Myocyte (in vitro differentiated cells): ENCODE results near the gene TNRC6B. TPM values are rescaled to one million over a fixed set of nuclear protein-coding genes. Genes with fewer than 3 reads are reported as not detected.
"Not testable (repeated sequence)": the region's sequence is repeated elsewhere in the genome, so short reads cannot be mapped to it uniquely, and the experiment has no call there.

Experiments
- DNase-seq: peaks from one replicate; pipeline ENCODE4 v3.0.0-alpha.2; 2012; ENCODE audit warnings: low read depth
- total RNA-seq: library from RNA; depleted of rRNA; stranded (reverse); fragments of >200 nt; gene quantifications from 2 replicates; pipeline ENCODE4 v1.2.3, GENCODE V29; 2014

The TNRC6B gene
- total RNA-seq, 1 donor from 2014 or later = 34.7 TPM

DNA sequence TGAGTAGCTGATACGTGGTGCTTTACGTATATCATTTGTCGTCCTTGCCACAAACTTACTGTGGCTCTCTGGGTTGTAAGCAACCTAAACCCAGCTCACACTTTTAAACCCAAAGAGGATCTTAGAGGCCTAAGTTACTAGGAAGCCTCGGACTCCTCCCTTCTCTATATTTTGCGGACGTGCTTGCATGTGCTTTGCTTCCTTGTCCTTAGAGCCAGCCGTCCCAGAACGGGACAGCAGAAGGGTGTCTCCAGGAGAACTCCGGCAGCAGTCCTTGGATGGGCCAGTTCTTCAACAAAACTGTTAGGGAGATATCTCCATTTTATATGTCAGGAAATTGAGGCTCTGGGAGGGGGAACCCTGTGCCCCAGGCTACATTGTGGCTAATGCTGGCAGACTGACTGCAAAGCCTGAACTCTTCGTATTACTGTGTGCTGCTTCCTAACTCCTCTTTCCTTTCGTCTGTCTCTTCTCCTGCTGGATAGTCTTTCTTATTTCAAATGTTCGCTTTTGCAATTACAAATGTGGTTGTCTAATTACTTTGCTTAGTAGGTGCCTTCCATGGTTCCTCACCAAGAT, 33.8 kb downstream of the TNRC6B start:
- DNase-seq = no peak

DNA sequence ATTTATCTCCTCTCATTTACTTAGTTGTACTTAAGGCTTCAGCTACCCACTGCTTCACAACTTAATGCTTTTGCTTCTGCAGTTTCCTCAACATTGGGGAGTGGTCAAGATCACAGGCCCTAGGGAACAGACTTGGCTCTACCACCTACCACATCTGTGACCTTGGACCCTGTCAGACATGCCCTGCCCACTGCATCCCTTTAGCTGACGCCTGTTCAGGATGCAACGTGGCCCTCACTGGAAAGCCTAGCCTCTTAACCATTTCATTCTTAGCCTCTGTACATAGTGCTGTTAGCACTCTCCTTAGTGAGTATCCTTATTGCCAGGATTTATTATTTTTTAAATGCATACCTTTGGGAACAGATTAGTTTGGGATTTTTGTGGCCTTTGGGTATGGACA, 34.4 kb downstream of the TNRC6B start:
- no peak for DNase-seq

DNA sequence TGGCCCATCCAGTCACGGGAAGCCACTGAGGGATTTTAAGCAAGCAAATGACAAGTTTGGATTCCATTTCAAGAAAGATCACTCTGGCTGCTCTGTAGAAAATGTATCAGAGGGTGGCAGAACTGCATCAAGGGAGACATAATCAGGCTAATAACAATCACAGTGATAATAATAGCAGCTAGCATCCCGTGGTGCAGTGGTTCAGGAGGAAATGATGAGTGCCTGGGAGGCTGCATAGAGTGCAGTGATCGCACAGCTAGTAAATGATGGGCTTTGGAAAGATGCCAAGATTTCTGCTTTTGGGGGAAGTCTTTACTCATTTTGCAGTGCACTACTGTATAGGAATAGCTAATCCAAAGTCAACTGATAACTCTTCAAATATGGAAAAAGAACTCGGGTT, 35.8 kb downstream of the TNRC6B start:
- DNase-seq = no peak

DNA sequence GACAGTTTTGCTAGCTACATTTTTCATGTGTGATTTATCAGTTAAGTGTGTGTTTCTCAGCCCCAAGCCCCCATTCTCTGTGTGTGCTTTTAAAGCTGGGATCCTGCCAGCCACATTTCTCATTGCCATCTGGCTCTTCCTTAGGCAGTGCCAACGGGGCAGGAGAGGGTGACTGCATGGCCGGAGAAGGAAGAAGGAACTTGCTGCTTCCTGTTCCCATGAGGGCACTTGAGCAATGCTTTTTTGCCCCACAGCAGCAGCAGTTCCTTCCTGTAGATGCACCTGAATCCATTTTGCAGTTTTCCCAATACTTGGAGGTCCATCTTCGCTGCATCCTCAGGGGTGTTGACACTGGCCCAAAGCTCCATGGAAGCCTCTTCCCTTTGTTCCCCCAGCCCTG, 37.5 kb downstream of the TNRC6B start:
- DNase-seq = peak; percentile 31

DNA sequence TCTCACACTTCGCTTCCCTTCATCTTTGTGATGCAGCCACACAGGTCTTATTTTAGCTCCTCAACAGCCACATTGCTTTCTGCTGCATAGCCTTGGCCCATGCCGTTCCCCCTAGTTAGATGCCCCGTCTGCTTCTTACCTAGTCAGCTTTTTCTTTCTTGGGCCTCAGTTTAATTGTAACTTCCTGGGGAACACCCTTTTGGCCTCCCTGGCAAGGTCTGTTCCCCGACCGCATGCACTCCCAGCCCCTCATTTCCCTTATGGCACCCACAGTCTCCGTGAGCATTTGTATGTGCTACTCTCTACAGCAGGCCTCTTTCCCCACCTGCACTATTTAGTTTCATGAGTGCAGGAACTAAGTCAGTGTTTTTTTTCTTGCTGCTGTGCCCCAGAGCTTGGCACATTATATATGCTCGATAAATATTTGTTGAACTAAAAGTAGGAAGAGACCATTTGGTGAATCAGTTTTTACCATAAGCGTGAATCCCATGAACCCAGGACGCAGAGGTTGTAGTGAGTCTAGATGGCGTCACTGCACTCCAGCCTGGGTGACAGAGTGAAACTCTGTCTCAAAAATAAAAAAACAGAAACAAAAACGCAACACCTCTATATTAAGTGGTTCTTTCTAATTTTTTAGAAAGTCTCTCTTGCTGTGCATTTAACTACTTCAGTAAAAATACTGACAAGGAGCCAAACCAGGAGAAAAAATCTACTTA, 38.5 kb downstream of the TNRC6B start:
- no peak for DNase-seq

DNA sequence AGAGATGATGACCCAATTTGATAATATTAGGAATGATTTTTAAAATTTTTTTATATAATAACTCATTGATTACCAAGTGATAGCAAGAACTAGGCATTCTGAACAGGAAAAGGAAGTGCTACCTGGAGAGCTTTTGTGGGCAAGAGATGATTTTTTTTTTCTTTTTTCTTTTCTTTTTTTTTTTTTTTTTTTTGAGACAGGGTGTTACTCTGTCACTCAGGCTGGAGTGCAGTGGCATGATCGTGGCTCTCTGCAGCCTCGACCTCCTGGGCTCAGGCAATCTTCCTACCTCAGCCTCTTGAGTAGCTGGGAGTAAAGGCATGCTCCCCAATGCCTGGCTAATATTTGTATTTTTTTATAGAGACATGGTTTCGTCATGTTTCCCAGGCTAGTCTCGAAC, 40.4 kb downstream of the TNRC6B start:
- DNase-seq = no peak

DNA sequence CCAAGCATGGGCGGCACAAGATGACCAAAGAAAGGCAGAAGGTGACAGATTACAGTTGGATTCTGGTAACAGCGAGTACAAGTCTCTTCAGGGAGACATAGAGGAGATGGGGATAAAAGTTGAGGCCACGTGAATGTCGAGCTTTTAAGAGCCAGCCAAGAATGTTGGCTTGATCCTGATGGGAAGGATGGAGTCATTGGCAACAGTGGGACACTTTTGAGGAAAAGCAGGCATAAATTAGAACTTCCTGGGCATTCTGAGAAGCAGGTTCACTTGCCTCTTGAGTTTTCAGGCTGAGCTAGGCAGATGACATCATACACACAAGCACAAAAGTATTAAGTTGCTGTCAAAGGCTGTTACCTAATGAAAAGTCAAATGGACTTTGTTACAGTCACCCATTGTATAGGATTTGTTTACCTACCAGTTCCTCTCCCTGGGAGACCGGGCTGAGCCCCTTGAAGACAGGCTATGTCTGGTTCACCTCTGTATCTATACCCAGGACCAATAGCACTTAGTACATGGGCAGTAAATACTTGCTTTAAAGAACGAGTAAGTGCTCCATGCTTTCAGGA, 41.1 kb downstream of the TNRC6B start:
- no peak for DNase-seq

DNA sequence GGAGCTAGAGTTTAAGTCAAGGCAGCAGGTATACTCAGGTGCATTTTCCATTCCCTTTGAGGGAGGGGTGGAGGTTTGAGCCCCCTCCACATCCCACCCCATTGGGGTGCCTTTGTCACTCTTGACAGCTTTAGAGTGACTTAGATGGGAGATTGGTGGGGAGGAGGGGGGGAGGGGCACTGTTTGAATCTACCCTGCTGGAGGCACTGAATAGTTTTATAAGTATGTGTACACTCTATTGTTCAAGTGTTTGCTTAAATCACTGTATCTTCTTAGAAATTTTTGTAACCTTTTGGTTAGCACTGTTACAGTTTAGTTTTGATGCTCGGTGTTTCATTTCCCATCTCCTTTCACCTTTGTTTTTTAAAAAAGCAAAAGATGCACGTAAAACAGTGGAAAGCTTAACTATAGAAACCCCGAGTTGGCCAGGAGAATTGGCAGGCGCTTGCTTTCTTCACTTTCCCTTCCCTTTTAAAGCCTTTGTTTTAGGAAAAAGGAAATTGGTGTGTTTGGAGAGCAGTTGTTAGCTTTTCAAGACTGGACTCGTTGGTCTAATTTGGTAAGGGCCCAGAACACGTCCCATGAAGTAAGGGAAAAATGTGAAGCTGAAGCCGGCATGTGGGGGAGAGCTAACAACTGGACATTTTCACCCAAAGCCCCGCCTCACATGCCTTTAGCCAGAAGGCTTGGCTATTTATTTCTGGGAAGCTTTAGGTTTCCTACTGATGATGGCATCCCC, 42.8 kb downstream of the TNRC6B start:
- peak; percentile 52 for DNase-seq

DNA sequence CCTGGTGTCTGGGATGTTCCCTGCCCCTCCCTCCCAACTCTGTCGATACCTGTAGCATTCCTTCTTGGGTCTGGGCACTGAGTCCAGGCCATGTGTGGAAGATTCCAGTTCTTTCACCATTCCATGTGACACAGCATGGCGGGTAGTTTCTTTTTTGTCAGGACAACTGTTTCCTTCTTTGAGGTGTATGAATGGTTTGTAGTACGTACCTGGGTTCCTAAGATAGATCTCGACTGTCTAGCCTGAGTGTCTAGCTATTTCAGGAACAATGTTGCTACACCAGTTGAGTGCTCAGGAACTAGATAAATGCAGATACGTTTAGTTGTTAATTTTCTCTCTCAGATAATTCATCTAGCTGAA, 43.3 kb downstream of the TNRC6B start:
- DNase-seq = no peak

DNA sequence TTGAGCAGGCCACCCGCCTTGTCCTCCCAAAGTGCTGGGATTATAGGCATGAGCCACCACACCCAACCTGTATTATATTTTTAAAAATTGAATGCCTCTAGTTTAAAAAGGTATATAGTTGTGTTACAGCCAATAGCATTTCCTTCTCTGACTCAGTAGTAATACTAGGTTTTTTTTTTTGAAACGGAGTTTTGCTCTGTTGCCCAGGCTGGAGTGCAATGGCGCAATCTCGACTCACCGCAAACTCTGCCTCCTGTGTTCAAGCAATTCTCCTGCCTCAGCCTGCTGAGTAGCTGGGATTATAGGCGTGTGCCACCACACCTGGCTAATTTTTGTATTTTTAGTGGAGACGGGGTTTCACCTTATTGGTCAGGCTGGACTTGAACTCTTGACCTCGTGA, 45.3 kb downstream of the TNRC6B start:
- not testable (repeated sequence) for DNase-seq

DNA sequence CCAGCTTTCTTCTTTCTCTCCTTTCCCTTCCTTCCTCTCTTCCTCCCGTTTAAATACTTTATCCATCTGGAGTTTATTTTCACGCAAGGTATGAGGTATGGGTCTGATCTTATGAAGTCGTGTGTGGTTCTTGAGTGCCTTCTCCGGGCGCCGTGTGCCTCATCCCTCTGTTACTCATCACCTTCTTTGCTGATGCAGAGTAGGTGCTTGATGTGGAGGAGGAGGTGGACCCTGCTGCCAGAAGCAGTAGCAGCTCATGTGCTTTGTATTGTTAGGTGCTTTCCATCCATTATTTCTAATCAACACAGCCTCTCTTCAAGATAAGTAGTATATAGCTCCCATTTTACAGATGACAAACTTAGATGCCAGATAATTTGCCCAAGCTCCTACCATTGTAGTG, 47.0 kb downstream of the TNRC6B start:
- no peak for DNase-seq

DNA sequence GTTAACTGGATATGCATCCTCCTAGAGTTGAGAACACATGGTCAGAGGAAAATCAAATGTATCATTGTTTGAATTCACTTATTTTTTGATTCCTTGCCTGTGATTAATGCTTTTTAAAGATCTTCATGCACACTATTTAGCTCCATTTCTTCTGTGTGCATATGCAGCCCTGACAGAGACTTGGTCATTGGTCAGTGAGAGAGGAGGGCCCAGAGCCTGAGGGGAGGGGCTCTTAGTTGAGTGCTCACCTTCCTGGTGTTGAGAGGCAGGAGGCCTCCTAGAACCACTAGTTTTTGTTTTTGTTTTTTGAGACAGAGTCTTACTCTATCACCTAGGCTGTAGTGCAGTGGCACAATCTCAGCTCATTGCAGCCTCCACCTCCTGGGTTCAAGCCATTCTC, 48.9 kb downstream of the TNRC6B start:
- no peak for DNase-seq

DNA sequence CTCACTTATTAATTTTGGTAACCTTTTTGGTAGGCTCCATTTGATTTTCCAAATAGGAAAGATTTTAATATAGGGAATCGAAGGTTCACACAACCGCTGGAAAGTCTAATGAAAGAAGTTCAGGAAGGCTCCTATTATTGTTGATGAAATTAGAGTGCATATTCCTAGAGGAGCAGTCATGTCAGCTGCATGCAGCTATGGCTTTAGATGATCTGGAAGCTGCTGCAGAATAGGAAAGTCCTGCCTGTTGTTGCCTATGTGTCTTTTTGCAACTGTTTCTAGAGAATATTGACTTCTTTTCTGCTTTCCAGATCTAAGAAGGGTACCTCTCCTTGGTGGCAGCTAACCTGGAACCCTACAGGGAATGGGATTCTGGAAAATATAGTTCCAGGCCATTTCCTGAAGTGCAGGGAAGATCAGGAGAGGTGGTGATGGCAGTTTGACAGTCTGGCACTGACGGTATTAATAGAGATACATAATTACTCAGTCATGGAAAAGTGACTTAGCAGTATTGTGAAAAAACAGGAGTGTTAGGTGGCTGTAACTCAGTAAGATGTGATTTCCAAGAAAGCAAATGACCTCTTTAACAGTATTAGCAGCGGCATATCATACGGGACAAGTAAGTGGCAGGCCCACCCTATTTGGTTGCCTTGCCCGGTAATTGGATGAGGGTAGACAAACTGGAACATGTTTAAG, 54.0 kb downstream of the TNRC6B start:
- no peak for DNase-seq

DNA sequence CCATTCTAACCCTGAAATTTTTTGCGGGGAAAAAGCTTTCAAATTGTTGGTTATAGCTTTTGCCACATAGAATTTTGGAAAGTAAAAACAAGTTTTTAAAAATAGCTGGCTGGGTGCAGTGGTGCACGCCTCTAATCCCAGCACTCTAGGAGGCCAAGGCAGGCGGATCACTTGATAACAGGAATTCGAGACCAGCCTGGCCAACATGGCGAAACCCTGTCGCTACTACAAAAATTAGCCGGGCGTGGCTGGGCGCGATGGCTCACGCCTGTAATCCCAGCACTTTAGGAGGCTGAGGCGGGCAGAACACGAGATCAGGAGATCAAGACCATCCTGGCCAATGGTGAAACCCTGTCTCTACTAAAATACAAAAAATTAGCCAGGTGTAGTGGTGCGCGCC, 54.9 kb downstream of the TNRC6B start:
- DNase-seq = no peak

DNA sequence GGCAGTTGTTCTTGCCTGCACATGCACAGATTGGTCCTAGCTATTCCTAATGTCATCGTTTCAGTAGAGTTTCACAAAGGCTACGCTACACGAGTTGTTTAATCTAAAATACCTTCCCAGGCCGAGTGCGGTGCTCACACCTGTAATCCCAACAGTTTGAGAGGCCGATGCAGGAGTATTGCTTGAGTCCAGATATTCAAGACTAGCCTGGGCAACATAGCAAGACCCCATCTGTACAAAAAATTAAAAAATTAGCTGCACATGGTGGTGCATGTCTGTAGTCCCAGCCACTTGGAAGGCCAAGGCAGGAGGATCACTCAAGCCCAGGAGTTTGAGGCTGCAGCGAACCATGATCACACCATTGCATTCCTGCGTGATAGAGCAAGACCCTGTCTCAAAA, 56.2 kb downstream of the TNRC6B start:
- no peak for DNase-seq

DNA sequence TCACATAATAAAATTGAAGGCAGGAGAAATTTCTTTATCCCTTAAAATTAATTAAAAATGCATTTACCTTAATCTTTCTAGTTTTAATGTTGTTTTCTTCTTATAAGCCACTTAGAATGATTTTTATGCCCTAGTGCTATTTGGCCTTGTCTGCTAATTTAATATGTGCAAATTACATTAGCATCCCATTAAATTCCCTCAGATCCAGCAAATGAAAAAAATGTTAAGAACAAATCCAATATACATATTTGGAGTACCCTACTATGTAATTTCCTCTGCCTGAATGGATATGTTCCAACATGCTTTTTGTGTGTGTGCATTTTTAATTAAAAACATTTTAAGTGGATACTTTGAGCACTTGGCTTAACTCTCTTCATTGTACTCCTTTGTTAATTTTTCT, 56.9 kb downstream of the TNRC6B start:
- DNase-seq = no peak

DNA sequence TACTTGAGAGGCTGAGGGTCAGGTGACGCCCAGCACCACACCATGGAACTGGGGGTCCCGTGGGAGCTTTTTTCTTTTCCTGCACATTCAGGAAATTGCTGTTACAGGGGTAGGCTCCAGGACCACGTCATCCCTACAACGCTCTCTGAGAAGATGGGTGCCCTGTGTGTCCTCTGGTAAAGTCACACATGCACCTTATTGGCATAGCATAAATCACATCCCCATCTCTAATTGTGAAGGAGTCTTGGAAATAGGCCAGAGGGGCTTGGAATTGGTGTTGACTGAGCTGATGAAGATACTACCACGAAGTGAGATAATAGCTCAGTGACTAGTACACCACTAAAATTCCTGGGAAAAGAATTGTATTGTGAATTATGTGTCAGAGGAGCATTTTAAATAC, 57.6 kb downstream of the TNRC6B start:
- DNase-seq = peak; percentile 63

DNA sequence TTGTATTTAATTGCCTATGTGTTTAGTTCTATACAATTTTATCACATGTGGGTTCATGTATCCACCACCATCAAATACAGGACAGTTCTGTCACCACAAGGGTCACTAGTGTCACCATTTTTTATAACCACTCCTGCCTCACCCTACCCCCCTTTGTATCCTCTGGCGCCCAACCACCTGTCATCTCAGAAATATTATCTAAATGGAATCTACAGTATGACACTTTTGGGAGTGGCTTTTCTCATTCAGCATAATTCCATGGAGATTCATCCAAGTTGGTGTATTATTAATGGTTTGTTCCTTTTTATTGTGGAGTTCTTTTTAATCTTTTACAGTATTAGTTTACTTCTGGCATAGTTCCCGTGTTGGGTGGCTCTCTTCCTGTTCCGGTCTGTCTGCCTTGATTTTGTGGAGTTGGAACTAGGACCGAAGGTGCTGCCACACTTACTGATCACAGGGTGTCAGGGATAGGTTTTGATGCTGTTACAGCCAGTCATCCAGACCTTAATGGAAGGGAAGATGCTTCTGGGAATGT, 58.5 kb downstream of the TNRC6B start:
- peak; percentile 87 for DNase-seq

DNA sequence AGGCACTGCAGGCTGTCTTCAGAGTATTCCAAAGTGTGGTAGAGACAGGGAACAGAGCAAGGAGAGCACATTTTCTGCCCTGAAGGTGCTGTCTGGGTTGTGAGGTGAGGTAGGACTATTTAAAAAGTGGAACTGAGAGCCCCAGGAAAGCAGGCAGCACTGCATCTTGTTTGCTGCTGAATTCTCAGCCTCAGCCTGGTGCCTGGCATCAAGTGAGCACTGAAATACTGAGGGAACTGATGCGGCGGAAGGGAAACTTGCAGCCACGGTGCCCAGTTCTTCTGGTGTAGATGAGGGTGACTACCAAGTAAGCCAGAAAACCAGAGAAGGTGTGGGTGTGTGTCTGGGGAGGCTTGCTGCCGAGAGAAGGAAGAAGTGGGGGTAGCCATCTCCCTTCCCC, 59.5 kb downstream of the TNRC6B start:
- no peak for DNase-seq

DNA sequence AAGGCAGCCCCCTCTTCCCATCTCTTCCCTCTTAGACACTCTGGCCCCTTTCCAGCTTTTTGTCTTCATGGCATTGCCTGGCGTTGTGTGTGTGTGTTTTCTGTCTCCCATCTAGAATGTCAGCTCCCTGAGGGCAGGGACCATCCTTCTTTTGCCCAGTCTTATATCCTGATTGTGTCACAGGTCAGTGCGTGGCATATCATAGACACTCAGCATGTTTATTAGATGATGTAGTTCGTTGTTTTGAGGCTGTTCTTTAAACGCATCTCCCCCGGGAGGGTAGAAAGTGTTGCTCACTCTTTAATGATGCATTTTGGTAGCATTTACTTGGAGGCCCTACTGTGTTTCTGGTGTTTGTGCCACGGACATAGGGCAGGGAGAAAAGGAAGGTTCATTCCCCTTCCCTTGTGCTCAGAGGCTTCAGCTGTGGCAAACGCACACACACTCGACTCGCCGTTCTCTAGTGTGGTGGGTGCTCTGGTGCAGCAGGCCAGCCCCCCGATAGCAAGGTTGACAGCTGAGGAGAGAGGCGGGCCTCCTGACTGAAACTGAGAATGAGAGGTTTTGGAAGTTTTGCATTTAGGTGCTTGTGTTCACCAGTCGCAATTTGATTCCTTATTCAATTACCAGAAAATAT, 60.2 kb downstream of the TNRC6B start:
- DNase-seq = peak; percentile 14
